Sigmoid colon (tissue), 4 donors: ENCODE measurements around the gene STRIP1.

Experiments
- CTCF ChIP-seq, 4 experiments: fragments of 450-650 bp in 3 of 4; fragments of 200-600 bp in 1 of 4; IDR thresholded peaks; one replicate each; pipeline ENCODE4 v1.5.1; 2016 to 2019; ENCODE audit warnings: antibody characterized with exemption in 4 of 4, mild to moderate bottlenecking in 3 of 4, moderate library complexity in 2 of 4
- EP300 ChIP-seq, 4 donors: sonication (generic); formaldehyde crosslinking; IDR thresholded peaks; one replicate each; pipeline ENCODE4 v1.6.1; 2017; ENCODE audit warnings: antibody characterized with exemption in 4 of 4
- POLR2A ChIP-seq, 2 donors: fragments of 450-650 bp; IDR thresholded peaks; one replicate each; pipeline ENCODE4 v1.6.1; 2016; ENCODE audit warnings: antibody characterized with exemption in 2 of 2, mild to moderate bottlenecking in 2 of 2, moderate library complexity in 2 of 2
- POLR2AphosphoS5 ChIP-seq, 4 donors: sonication (generic); formaldehyde crosslinking; IDR thresholded peaks; one replicate each; pipeline ENCODE4 v1.6.1; 2017; ENCODE audit warnings: antibody characterized with exemption in 4 of 4

GRCh38 chr1:110076789-110077500, 42.5 kb downstream of the STRIP1 start:
- TF ChIP-seq CTCF (IDR thresholded peaks at IDR 0.05) (no peak), EP300 (IDR thresholded peaks at IDR 0.05) (no peak), POLR2A (IDR thresholded peaks at IDR 0.05) (no peak), POLR2AphosphoS5 (IDR thresholded peaks at IDR 0.05) (no peak)
